GM19193 (cell line): Measurements from ENCODE around the gene PPFIBP2.

Experiments
- POLR2A ChIP-seq: IDR thresholded peaks from 4 replicates; pipeline ENCODE4 v1.6.1; 2011; ENCODE audit not compliant: insufficient read depth, insufficient read length; ENCODE audit errors: extremely low read depth

The PPFIBP2 gene

GRCh38 chr11:7515447-7515886 is 1.7 kb downstream of the PPFIBP2 start:
- no peak for TF ChIP-seq POLR2A

- TF ChIP-seq POLR2A, result peak; percentile 39
Observed at GRCh38 chr11:7516475-7516874, 2.7 kb downstream of the PPFIBP2 start.

- TF ChIP-seq POLR2A, result no peak
Observed at GRCh38 chr11:7518811-7519562, 5.2 kb downstream of the PPFIBP2 start.

GRCh38 chr11:7520011-7520942 is 6.5 kb downstream of the PPFIBP2 start:
- peak; percentile 58 for TF ChIP-seq POLR2A

- TF ChIP-seq POLR2A, result no peak
Observed at GRCh38 chr11:7520981-7521487, 7.2 kb downstream of the PPFIBP2 start.

GRCh38 chr11:7522121-7522520 is 8.3 kb downstream of the PPFIBP2 start:
- TF ChIP-seq POLR2A, result no peak

- no peak for TF ChIP-seq POLR2A
Observed at GRCh38 chr11:7522546-7522945, 8.7 kb downstream of the PPFIBP2 start.

GRCh38 chr11:7523416-7524210 is 9.8 kb downstream of the PPFIBP2 start:
- no peak for TF ChIP-seq POLR2A

- TF ChIP-seq POLR2A, result no peak
Observed at GRCh38 chr11:7524462-7525235, 10.8 kb downstream of the PPFIBP2 start.

- no peak for TF ChIP-seq POLR2A
Observed at GRCh38 chr11:7525424-7525823, 11.6 kb downstream of the PPFIBP2 start.

- no peak for TF ChIP-seq POLR2A
Observed at GRCh38 chr11:7527029-7527428, 13.2 kb downstream of the PPFIBP2 start.

- no peak for TF ChIP-seq POLR2A
Observed at GRCh38 chr11:7528514-7529049, 14.8 kb downstream of the PPFIBP2 start.

GRCh38 chr11:7530013-7530640 is 16.3 kb downstream of the PPFIBP2 start:
- no peak for TF ChIP-seq POLR2A
